WTC11 (cell line): ENCODE data around the gene COX7B.

Experiments used
- ATF3 ChIP-seq: sonication (generic); formaldehyde crosslinking; conservative IDR thresholded peaks from 2 replicates; pipeline ENCODE4 v1.8.1; 2022; ENCODE audit warnings: mild to moderate bottlenecking, missing genetic modification reagents
- CBFB ChIP-seq: sonication (generic); formaldehyde crosslinking; IDR thresholded peaks from 2 replicates; pipeline ENCODE4 v1.8.1; 2022; ENCODE audit warnings: mild to moderate bottlenecking, low read depth, missing genetic modification reagents
- CTCF ChIP-seq: fragments of 200-600 bp; IDR thresholded peaks from 2 replicates; pipeline ENCODE4 v1.8.0; 2022; ENCODE audit warnings: antibody characterized with exemption
- E2F4 ChIP-seq: sonication (generic); formaldehyde crosslinking; IDR thresholded peaks from 2 replicates; pipeline ENCODE4 v1.8.1; 2022; ENCODE audit warnings: low read depth, mild to moderate bottlenecking, moderate library complexity, missing genetic modification reagents, borderline replicate concordance
- FOXP1 ChIP-seq: sonication (generic); formaldehyde crosslinking; IDR thresholded peaks from 2 replicates; pipeline ENCODE4 v1.8.0; 2022; ENCODE audit warnings: missing genetic modification reagents, mild to moderate bottlenecking, moderate library complexity, borderline replicate concordance
- IRF1 ChIP-seq: sonication (generic); formaldehyde crosslinking; IDR thresholded peaks from 2 replicates; pipeline ENCODE4 v1.8.0; 2023; ENCODE audit warnings: missing genetic modification reagents
- IRF2 ChIP-seq: sonication (generic); formaldehyde crosslinking; IDR thresholded peaks from 2 replicates; pipeline ENCODE4 v1.8.0; 2022; ENCODE audit warnings: low read depth, missing genetic modification reagents, borderline replicate concordance
- MAX ChIP-seq: sonication (generic); formaldehyde crosslinking; IDR thresholded peaks from 2 replicates; pipeline ENCODE4 v1.8.0; 2022; ENCODE audit warnings: mild to moderate bottlenecking, missing genetic modification reagents
- NR2C2 ChIP-seq: sonication (generic); formaldehyde crosslinking; IDR thresholded peaks from 2 replicates; pipeline ENCODE4 v1.8.0; 2022; ENCODE audit warnings: mild to moderate bottlenecking, missing genetic modification reagents
- PRDM15 ChIP-seq: sonication (generic); formaldehyde crosslinking; IDR thresholded peaks from 2 replicates; pipeline ENCODE4 v1.8.0; 2022; ENCODE audit warnings: missing genetic modification reagents
- SP1 ChIP-seq: sonication (generic); formaldehyde crosslinking; conservative IDR thresholded peaks from 2 replicates; pipeline ENCODE4 v1.8.1; 2022; ENCODE audit warnings: missing genetic modification reagents
- TEAD4 ChIP-seq: sonication (generic); formaldehyde crosslinking; IDR thresholded peaks from 2 replicates; pipeline ENCODE4 v1.8.0; 2022; ENCODE audit warnings: mild to moderate bottlenecking, missing genetic modification reagents
- USF2 ChIP-seq: sonication (generic); formaldehyde crosslinking; IDR thresholded peaks from 2 replicates; pipeline ENCODE4 v1.8.1; 2023; ENCODE audit warnings: mild to moderate bottlenecking, missing genetic modification reagents, moderate library complexity

GRCh38 chrX:77937291-77937690, 38.0 kb downstream of the COX7B start:
- TF ChIP-seq FOXP1 (CRISPR knock-in tag): no peak
- TF ChIP-seq CTCF: no peak
- no peak for TF ChIP-seq NR2C2
- TF ChIP-seq CBFB (CRISPR knock-in tag): no peak
- TF ChIP-seq MAX: no peak
- TF ChIP-seq PRDM15: no peak
- no peak for TF ChIP-seq ATF3
- no peak for TF ChIP-seq USF2 (CRISPR knock-in tag)
- TF ChIP-seq SP1 (CRISPR knock-in tag): no peak
- TF ChIP-seq IRF1 (CRISPR knock-in tag): no peak
- TF ChIP-seq TEAD4: no peak
- no peak for TF ChIP-seq E2F4 (CRISPR knock-in tag)
- TF ChIP-seq IRF2: no peak
